CD4-positive, alpha-beta T cell treated with Interleukin-2 at 100 ng/mL for 4 hours (primary cell): ENCODE results near the gene GABARAPL1.
"Not testable (repeated sequence)": the region's sequence is repeated elsewhere in the genome, so short reads cannot be mapped to it uniquely, and the experiment has no call there.

Source experiments
- DNase-seq: peaks from one replicate; pipeline ENCODE4 v3.0.0-alpha.2; 2020; ENCODE audit warnings: low spot score

Gene GABARAPL1

DNA sequence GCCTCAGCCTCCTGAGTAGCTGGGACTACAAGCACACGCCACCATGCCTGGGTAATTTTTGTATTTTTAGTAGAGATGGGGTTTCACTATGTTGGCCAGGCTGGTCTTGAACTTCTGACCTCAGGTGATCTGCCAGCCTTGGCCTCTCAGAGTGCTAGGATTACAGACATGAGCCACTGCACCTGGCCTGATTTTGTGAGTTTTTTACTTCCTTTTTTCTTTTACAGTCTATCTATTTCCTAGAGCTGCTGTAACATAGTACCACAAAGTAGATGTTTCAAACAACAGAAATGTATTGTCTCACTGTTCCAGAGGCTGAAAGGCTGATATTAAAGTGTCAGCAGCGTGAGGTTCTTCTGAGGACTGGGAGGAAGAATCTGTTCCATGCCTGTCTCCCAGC lies 8.2 kb upstream of the GABARAPL1 start:
- DNase-seq, result not testable (repeated sequence)

DNA sequence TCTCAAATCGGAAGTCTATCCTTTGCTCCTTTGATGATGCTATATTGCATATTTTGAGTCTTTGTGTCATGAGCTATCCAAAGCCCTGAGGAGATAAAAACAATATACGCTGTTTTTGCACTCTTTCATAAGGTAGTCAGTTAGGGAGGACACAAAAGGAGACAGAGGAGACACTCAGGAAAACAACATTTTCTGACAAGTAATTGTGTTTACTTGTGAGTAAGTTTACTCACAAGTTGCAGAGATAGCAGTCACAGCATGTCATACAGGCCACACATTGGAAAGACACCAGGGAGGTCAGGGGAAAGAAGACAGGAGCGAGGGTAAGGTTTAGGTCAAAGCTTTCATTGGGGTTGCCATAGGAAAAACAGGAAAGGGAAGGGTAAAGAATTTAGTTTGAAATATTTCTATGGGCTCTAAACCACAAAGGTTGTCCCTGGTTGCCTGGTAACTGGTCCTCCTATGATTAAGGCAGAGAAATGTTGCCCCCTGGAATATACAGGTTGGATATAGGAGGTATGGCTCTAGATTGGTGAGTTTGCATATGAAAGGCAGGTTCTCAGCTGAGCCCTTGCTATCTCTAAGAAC lies 7.4 kb upstream of the GABARAPL1 start:
- DNase-seq, result no peak

- no peak for DNase-seq
These were observed 5.5 kb upstream of the GABARAPL1 start for GRCh38 chr12:10207136-10207535.

- DNase-seq, result no peak
These were observed 2.5 kb upstream of the GABARAPL1 start for GRCh38 chr12:10210225-10210624.

GRCh38 chr12:10211101-10211939 lies 1.4 kb upstream of the GABARAPL1 start:
- no peak for DNase-seq

DNA sequence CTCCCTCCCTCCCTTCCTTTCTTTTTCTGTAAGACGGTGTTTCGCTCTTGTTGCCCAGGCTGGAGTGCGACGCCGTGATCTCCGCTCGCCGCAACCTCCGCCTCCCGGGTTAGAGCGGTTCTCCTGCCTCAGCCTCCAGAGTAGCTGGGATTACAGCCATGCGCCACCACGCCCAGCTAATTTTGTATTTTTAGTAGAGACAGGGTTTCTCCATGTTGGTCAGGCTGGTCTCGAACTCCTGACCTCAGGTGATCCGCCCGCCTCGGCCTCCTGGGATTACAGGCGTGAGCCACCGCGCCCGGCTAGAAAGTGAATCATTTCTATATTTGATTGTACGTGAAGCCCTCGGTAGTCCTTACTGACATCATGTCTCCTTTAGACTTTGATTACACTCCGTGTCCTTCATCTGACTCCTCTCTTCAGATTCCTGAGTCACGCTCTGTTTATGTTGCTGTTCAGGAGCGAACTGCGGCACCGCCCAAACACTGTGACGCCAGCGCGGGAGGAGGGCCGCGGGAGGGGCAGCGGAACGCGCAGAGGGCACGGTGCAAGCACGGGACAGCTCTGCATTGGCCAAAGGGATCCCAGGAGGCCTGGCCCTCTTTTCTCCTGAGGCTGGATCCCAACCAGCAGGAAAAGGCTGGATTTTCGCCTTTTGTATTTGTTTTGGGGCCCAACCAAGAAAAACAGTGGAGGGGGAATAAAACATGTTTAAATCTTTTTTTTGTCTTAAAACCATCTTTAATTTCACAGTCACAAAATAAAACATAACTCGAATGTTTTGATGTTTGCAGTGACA lies 538 bp upstream of the GABARAPL1 start:
- DNase-seq, result peak; percentile 90

DNA sequence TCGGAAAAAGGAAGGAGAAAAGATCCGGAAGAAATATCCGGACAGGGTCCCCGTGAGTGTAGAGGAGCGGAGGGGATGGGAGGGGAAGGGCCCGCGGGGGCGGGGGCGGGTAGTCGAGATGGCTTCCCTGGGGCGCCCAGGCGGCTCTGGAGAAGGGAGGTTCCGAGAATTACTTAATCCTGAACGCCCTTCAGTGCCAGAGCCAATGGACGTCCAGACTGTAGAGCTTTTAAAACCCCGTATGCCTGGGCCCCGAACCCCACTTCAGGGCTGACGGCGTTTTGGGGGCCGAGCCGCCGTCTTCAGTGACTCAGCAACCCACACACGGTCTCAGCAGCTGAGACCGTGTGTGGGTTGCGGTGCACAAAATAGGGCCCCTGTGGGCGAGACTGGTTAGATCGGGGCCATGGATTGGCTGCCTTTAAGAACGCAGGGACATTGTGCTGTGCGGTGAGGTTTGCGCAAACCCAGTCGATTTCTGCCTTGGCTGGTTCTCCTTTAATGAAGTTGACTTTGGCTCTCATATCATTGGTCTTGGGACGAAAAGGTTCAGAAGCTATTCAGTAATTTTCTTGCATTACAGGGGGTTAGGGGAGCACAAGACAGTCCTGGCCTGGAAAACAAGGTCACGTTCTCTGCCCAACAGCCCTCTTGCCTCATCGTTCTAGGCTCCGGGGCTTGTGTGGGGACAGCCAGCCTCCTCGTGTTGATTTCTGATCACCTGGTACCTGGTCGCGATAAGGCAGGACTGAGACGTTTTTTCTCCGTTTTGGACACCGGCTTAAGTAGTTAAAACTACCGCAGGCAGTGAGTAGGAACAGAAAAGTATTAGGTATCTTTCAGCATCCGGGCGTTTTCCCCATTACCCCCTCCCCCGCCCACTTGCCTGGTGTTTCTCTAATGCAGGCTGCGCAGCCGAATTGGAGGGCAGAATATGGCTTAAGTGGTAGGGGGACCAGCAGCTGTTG lies 775 bp downstream of the GABARAPL1 start:
- DNase-seq, result peak; percentile 83

DNA sequence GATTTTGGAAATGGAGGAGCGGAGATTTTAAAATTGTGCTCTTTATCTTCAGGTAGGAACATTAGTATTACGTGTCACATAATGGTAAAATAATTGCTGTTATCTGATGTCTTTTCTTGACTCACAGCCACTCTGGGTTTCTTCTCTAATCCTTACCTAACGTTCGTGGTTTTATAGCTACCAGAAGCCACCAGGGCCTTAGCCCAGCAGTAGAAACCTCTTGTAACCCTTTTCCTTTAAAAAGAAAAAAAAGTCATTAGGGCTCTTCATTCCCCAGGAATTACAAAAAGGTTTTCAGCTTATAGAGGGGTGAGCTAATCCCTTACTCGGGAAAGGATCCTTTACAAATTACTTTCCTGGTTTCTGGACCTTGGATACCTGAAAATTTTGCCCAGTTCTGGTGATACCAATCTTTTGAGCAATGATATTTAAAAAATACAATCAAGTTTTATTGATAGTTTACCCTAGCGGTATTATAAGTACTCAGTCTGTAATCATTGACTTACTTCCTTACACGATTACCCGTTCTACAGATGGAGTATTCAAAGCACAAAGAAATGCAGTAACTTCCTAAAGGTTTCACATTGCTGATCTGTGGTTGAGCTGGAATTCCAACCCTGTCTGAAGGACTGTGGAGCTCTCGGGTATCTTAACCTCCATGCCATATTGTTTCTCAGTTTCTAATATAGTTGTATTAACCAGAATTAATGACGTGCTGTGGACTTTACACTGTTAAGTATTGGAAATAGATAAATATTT lies 1.6 kb downstream of the GABARAPL1 start:
- peak; percentile 34 for DNase-seq

DNA sequence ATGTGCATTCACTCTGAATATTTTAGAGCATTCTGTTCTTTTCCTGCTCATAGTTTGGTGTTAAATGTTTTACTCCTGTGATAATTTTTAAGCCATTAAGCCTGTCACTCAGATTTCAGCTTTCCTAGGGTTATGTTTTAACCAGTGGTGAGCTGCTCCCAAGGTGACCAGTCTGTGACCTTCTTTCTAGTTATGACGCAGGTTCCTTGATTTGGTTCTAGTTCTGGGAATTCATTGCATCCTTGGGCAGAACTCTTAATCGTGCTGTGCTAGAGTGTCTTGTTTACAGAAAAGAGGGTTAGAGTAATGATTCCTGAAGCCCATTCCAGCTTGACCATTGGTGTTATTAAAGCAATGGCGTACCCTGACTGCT lies 2.2 kb downstream of the GABARAPL1 start:
- DNase-seq, result no peak

DNA sequence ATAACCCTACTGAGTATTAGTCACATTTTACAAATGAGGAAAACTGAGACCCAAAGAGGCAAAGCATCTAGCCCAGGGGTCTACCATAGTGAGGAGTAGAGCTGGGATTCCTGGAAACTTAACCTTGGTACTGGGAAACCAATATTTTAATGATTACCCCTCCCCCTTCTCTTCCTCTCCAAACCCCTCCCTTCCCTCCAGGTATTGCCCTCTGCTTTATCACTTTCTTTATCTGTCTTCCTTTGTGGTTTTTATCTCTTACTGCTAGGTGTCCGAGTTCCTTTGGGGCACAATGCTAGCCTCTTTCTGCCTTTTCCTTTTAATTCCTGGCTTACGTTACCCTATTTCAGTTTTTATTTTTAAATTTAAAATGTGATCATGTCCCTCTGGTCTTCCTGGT lies 2.8 kb downstream of the GABARAPL1 start:
- peak; percentile 38 for DNase-seq

GRCh38 chr12:10215946-10216345 lies 3.3 kb downstream of the GABARAPL1 start:
- peak; percentile 43 for DNase-seq

- DNase-seq, result no peak
These were observed 5.3 kb downstream of the GABARAPL1 start for GRCh38 chr12:10218021-10218420.

DNA sequence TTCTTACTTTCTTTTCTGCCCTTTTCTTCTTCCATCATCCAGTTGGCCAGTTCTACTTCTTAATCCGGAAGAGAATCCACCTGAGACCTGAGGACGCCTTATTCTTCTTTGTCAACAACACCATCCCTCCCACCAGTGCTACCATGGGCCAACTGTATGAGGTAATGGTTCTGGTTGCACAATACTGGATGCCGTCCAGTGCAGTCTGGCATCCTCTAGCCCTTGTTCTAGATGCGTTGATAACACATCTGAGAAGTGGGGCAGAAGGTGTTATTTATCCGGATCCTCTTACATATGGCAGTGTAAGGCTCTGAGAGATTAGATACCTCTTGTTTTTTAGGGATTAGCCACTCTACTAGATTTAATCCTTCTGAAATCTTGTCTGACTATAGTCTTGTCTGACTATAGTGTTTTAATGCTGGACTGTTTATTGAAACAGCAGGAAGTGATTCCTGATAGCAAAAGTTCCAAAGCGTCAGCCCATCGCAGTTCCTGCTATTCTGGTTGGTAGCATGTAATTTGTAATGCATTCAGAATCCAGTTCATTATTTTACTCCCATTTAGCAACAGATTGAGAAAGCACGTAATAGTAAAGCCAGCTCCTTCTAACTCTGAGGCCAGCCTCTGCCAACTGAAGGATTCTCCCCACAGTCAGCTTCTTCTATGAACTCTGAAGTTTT lies 7.9 kb downstream of the GABARAPL1 start:
- DNase-seq, result no peak

- DNase-seq, result no peak
These were observed 9.2 kb downstream of the GABARAPL1 start for GRCh38 chr12:10221846-10222245.

- DNase-seq, result no peak
These were observed 10.5 kb downstream of the GABARAPL1 start for GRCh38 chr12:10223208-10223607.

- not testable (repeated sequence) for DNase-seq
These were observed 12.7 kb downstream of the GABARAPL1 start for GRCh38 chr12:10225426-10225825.

- no peak for DNase-seq
These were observed 13.4 kb downstream of the GABARAPL1 start for GRCh38 chr12:10226086-10226485.

DNA sequence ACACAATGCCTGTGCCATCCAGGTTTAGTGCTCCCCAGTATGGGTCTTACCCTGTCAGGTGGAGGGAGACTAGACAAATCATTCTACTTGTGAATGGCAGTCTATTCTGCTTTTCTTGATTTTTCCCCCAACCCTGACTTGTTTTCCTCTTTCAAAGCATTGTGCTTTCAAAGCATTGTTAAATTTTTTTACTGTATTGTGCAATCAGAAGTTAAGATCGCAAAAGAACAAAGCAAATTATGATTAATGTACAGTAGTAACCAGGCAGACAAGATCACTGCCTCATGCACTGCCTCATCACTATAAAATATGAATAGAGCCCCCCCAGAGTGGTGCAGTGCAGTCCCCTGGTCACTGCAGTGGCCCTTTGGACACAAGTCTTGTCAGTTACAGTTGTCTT lies 14.1 kb downstream of the GABARAPL1 start:
- no peak for DNase-seq

GRCh38 chr12:10227648-10228047 lies 15.0 kb downstream of the GABARAPL1 start:
- no peak for DNase-seq

DNA sequence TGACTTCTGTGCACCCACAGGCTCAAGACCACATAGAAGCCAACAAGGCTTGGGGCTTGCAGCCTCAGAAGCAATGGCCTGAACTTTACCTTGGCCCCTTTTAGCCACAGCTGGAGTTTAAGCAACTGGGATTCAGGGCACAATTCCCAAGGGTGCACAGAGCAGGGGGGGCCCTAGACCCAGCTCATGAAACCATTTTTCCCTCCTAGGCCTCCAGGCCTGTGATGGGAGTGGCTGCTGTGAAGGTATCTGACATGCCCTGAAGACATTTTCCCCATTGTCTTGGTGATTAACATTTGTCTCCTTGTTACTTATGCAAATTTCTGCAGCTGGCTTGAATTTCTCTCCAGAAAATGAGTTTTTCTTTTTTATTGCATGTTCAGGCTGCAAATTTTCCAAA lies 21.9 kb downstream of the GABARAPL1 start:
- DNase-seq, result no peak
